LNCaP clone FGC (cell line): ENCODE data around the gene SVIL.
"Not testable (repeated sequence)": the region's sequence is repeated elsewhere in the genome, so short reads cannot be mapped to it uniquely, and the experiment has no call there.

Experiments
- DNase-seq: peaks from one replicate; pipeline ENCODE4 v3.0.0-alpha.2; 2011; ENCODE audit warnings: low read depth
- H3K4me3 ChIP-seq: 2 replicates; pipeline ENCODE4 v1.5.1; 2011; ENCODE audit warnings: mild to moderate bottlenecking, low read depth, low read length, control low read depth
- TF ChIP-seq, protein P1 (sequence below): IDR thresholded peaks from 2 replicates; pipeline ENCODE4 v1.5.1; 2012; ENCODE audit warnings: mild to moderate bottlenecking; ENCODE audit not compliant: control insufficient read depth, insufficient read depth; ENCODE audit errors: extremely low read depth

The SVIL gene

GRCh38 chr10:29609696-29610095 lies 25.1 kb downstream of the SVIL start:
- H3K4me3 ChIP-seq, result no peak overlapping the region
- DNase-seq, result no peak
- TF ChIP-seq, protein P1, sequence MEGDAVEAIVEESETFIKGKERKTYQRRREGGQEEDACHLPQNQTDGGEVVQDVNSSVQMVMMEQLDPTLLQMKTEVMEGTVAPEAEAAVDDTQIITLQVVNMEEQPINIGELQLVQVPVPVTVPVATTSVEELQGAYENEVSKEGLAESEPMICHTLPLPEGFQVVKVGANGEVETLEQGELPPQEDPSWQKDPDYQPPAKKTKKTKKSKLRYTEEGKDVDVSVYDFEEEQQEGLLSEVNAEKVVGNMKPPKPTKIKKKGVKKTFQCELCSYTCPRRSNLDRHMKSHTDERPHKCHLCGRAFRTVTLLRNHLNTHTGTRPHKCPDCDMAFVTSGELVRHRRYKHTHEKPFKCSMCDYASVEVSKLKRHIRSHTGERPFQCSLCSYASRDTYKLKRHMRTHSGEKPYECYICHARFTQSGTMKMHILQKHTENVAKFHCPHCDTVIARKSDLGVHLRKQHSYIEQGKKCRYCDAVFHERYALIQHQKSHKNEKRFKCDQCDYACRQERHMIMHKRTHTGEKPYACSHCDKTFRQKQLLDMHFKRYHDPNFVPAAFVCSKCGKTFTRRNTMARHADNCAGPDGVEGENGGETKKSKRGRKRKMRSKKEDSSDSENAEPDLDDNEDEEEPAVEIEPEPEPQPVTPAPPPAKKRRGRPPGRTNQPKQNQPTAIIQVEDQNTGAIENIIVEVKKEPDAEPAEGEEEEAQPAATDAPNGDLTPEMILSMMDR, result no peak

DNA sequence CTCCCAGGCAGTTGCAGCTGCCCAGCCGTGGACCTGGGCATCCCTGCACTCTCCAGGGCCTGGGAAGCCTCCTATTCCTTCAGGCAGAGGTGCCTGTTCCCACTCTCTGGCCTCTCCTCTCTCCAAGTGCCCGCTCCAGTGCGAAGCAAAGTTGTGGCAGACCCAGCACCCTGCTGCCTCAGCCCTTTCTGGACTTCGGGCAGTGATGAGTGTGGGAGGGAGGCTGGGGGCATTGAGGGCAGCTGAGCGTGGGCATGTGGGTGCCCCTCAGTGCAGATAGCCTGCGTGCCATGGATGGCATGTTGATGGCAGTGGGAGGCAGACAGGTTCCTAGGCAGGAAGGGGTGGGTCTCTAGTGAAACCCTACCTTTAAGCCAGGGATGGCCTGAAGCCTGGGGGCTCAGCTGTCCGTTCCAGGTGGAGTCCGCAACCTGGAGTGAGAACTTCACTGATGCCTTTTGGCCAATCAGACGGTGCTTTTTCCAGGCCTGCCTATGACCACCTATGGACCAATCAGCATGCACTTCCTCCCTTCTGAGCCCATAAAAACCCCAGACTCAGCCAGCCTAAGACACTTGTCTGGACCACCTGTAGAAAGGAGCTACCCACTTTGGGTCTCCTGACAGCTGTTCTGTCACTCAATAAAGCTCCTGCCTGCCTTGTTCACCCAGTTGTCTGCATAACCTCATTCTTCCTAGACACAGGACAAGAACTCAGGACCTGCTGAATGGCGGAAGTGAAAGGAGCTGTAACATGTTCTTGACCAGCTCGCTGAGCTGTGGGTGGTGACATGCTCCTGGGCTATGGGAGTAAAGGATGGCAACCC lies 26.1 kb downstream of the SVIL start:
- TF ChIP-seq, protein P1, result no peak
- DNase-seq, result no peak
- no peak overlapping the region for H3K4me3 ChIP-seq

- no peak overlapping the region for H3K4me3 ChIP-seq
- TF ChIP-seq, protein P1, result no peak
- no peak for DNase-seq
Measured at GRCh38 chr10:29608062-29608461, 26.7 kb downstream of the SVIL start.

DNA sequence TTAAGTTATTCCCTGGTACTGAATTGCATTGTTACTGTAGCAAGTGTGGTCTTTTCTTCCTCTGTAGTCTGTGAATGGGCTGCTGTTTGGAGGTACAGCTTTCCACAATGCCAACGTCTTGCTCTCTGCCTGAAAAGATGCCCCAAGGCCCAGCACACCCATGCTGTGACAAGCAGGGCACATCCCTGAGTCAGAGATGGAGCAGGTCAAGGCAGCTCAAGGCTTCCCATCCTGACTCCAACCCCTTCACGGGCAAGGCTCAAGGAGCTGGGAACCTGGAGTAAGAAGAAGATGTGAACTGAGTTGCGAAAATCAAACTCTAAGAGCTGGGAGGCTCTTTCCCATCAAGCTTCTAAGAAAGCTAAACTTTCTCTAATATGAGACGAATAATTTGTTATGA lies 27.2 kb downstream of the SVIL start:
- H3K4me3 ChIP-seq, result no peak overlapping the region
- TF ChIP-seq, protein P1, result no peak
- DNase-seq, result no peak

- not testable (repeated sequence) for H3K4me3 ChIP-seq
Measured at GRCh38 chr10:29606693-29607092, 28.1 kb downstream of the SVIL start.

GRCh38 chr10:29604291-29604825 lies 30.4 kb downstream of the SVIL start:
- no peak overlapping the region for H3K4me3 ChIP-seq
- TF ChIP-seq, protein P1, result no peak
- no peak for DNase-seq

More at GRCh38 chr10:29606693-29607092, 28.1 kb downstream of the SVIL start:
- DNase-seq, result not testable (repeated sequence)

- no peak for DNase-seq
- TF ChIP-seq, protein P1, result no peak
- H3K4me3 ChIP-seq, result no peak overlapping the region
Measured at GRCh38 chr10:29603223-29603896, 31.4 kb downstream of the SVIL start.
